Activated CD4-positive, alpha-beta T cell treated with anti-CD3 and anti-CD28 coated beads, Interleukin-2, Interleukin-4, amounts not matched to agents 100 ng/mL and 50 ng/mL, durations not matched to agents 16 hours and 8 hours (primary cell): ENCODE measurements around the gene PSMD9.
A peak's percentile ranks its signal among the peaks of the same experiment; 100 is the strongest.
"Not testable (repeated sequence)": the region's sequence is repeated elsewhere in the genome, so short reads cannot be mapped to it uniquely, and the experiment has no call there.

Source experiments
- DNase-seq: peaks from one replicate; pipeline ENCODE4 v3.0.0-alpha.2; 2020; ENCODE audit warnings: low spot score

PSMD9 gene

DNA sequence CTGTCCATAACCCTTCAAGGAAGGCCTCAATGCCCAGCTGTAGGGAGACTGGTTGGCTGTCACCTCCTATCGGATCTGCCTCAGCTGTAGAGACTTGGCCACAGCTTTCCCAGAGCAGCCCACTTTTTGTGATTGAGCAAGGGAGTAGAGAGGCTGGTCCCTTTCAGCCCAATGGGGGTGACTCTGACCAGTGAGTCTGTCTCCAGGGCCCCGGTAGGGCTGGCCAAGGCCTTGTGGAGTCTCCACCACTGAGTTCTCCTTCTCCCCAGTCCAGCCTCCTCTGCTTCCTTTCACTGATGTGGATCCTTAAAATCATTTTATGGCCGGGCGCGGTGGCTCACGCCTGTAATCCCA, 15.4 kb upstream of the PSMD9 start:
- no peak for DNase-seq

DNA sequence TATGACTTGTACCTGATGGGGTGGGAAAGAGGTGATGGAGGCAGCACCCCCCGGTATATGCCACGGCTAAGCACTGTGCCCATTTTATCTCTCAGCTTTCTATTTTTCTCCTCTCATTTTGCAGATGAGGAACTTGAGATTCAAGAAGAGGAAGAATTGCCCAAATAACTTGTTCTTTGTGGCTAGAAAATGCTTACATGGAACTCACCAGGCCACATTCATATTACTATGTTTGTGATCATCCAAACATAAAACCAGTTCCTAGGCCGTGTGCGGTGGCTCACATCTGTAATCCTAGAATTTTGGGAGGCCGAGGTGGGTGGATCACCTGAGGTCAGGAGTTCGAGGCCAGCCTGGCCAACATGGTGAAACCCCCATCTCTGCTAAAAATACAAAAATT, 14.5 kb upstream of the PSMD9 start:
- no peak for DNase-seq

GRCh38 chr12:121875582-121875981, 13.0 kb upstream of the PSMD9 start:
- no peak for DNase-seq

GRCh38 chr12:121876080-121876447, 12.5 kb upstream of the PSMD9 start:
- not testable (repeated sequence) for DNase-seq

GRCh38 chr12:121883315-121883660, 5.3 kb upstream of the PSMD9 start:
- DNase-seq = no peak

DNA sequence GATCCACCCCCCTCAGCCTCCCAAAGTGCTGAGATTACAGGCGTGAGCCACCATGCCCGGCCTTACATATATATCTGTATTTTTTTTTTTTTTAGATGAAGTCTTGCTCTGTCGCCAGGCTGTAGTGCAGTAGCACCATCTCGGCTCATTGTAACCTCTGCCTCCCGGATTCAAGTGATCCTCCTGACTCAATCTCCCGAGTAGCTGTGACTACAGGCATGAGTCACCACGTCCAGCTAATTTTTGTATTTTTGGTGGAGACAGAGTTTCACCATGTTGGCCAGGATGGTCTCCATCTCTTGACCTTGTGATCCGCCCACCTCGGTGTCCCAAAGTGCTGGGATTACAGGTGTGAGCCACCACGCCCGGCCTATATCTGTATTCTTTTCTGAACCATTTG, 3.5 kb upstream of the PSMD9 start:
- not testable (repeated sequence) for DNase-seq

- DNase-seq = no peak
Observed at GRCh38 chr12:121888083-121888477, 510 bp upstream of the PSMD9 start.

DNA sequence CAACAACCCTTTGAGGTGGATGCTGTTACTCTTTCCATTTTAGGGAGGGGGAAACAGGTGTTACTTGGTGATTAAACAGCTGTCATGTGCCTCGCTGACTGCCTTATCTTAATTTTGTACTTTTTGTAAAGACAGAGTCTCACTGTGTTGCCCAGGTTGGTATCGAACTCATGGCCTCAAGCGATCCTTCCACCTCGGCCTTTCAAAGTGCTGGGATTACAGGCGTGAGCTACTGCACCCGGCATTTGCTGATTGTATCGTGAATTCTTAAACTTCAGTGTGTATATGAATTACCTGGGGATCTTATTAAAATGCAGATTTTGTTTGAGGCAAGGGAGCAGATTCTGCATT, 659 bp downstream of the PSMD9 start:
- no peak for DNase-seq

DNA sequence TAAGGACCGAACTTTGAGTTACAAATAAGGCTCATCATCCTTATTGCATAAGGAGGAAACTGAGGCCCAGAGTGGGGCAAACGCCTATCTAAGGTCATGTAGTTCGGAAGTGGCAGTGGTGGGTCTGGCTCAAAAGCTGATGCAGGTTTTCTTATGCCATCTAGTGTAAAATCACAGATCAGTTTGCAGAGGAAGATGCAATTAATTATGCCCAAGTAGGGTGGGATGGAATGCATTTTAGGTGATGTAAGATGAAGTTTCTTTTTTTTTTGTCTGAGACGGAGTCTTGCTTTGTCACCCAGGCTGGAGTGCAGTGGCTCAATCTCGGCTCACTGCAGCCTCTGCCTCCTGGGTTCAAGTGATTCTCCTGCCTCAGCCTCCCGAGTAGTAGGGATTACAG, 1.1 kb downstream of the PSMD9 start:
- not testable (repeated sequence) for DNase-seq

DNA sequence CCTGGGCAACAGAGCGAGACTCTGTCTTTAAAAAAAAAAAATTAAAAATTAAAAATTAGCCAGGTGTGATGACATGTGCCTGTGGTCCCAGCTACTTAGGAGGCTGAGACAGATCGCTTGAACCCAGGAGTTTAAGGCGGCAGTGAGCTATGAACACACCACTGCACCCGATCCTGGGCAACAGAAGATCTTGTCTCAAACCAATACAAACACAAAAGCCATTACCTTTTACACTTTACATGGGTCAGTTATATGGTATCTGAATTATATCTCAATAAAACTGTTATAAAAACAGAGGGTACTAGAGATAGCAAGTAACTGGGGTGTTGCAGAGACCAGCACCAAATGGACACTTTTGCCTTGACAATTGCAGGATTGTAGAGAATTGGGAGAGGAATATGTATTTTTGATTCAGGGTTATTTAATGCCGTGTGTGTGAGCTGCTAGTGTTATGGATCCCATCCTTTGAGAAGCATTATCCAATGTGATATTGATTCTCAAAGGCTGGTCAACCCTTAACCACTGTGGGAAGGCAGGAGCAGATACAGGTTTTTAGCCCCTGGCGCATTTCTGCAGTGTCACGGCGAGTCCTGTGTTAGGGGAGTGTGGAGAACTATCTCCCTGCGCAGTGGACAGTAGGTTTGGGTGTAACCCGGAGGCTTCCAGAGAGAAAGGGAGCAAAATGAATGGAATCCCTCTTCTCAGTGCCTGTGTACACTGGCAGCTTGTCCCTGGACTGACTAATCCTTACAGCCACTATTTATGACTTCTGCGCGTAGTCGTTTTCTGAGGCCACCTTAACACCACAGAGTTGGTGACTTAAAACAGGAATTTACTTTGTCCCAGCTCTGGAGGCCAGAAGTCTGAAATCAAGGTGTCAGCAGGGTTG, 4.3 kb downstream of the PSMD9 start:
- no peak for DNase-seq

DNA sequence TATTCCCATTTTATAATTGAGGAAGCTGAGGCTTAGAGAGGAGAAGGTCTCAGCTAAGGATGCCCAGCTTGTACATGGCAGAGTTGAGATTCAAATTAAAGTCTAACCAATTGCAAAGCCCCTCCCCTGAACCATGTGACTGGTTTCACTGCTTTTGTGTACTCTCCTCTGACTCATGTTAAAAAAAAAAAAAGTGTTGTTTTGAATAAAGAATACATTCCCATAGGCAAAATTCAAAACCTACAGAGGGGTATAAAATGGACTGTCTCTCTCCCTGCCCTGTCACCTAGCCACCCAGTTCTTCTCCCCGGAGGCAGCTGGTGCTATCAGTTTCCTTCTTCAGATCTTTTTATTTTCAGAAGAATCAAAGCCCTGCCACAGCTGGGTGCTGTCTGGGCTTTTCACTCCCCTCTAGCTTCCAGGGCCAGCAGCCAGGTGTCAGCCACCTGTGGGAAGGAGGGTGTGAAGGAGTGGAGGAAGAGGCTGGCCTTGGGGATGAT, 5.4 kb downstream of the PSMD9 start:
- DNase-seq = peak; percentile 49

GRCh38 chr12:121894633-121895032, 6.0 kb downstream of the PSMD9 start:
- no peak for DNase-seq

- no peak for DNase-seq
Observed at GRCh38 chr12:121898287-121898686, 9.7 kb downstream of the PSMD9 start.

DNA sequence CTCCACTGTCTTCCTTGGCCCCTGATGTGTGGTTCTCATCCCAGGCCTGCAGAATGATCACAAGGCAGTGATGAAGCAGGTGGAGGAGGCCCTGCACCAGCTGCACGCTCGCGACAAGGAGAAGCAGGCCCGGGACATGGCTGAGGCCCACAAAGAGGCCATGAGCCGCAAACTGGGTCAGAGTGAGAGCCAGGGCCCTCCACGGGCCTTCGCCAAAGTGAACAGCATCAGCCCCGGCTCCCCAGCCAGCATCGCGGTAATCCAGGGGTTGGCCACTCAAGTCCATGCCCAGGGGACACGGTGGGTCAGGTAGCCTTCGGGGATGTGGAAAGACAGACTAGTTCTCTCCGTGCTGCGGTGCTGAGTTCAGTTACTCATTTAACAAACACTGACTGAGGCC, 11.0 kb downstream of the PSMD9 start:
- DNase-seq = no peak

GRCh38 chr12:121903202-121903601, 14.6 kb downstream of the PSMD9 start:
- DNase-seq = no peak

GRCh38 chr12:121905746-121906145, 17.2 kb downstream of the PSMD9 start:
- no peak for DNase-seq

DNA sequence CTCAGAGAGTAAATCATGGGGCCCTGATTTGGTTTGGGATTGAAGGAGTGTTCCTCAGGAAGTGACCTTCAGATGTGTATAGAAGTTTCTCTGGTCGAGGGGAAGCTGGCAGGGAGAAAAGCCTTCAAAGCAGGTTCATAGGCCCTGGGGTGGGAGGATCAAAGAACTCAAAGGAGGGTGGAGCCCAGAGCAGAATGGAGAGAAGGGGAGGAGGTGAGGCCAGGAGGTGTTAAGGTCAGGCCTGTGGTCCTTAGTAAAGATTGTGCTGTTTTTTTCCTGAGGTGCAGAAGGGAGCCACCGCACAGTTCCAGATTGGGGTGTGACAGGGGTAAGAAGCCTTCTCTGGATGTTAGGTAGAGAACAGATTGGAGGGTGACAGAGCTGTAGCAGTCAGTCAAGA, 20.1 kb downstream of the PSMD9 start:
- DNase-seq = no peak

- peak; percentile 58 for DNase-seq
Observed at GRCh38 chr12:121911824-121912585, 23.4 kb downstream of the PSMD9 start.

DNA sequence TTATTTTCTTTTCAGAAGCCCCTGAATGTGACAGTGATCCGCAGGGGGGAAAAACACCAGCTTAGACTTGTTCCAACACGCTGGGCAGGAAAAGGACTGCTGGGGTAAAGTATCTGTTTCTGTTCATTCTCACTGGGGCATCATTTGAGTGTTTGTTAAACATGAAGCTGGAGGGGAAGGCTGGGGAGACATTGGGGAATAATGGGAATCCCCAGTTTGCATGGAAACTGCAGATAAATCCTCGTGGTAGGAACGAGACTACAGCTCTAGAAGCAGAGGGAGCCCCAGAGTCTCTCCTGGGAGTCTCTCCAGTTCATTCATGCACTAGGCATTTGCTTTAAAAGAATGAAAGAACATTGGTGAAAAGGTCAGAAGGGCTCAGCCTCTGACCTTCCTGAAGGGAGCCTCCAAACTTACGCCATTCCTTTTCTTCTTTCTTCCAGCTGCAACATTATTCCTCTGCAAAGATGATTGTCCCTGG, 27.3 kb downstream of the PSMD9 start:
- no peak for DNase-seq

- no peak for DNase-seq
Observed at GRCh38 chr12:121916719-121917118, 28.1 kb downstream of the PSMD9 start.

- DNase-seq = peak; percentile 97
Observed at GRCh38 chr12:121917950-121918678, 29.5 kb downstream of the PSMD9 start, which contains the start of gene CFAP251. Gene CFAP251 (plus strand): TSS chr12:121918592. CDS start chr12:121921306, 2,714 bp downstream.

GRCh38 chr12:121918679-121919038, 30.1 kb downstream of the PSMD9 start:
- no peak for DNase-seq

DNA sequence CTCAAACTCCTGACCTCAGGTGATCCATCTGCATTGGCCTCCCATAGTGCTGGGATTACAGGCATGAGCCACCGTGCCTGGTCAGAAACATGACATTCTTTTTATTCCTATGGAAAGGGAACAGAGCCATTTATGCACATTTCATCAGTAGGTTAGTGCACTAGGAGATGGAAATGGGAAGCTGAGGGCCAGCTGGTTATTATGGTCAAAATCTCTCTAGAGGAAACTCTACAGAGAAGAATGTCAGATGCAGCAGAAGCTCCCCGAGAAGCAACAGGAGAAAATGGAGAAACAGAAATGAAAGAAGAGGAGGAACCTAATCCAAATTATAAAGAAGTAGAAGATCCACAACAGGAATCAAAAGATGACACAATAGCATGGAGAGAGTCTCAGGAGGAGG, 32.5 kb downstream of the PSMD9 start:
- no peak for DNase-seq
